GM10847 (cell line): ENCODE measurements around the gene UBASH3A.

Experiments
- POLR2A ChIP-seq: IDR thresholded peaks from 2 replicates; pipeline ENCODE4 v1.6.1; 2011; ENCODE audit not compliant: insufficient read length; ENCODE audit errors: extremely low read depth

Gene UBASH3A

DNA sequence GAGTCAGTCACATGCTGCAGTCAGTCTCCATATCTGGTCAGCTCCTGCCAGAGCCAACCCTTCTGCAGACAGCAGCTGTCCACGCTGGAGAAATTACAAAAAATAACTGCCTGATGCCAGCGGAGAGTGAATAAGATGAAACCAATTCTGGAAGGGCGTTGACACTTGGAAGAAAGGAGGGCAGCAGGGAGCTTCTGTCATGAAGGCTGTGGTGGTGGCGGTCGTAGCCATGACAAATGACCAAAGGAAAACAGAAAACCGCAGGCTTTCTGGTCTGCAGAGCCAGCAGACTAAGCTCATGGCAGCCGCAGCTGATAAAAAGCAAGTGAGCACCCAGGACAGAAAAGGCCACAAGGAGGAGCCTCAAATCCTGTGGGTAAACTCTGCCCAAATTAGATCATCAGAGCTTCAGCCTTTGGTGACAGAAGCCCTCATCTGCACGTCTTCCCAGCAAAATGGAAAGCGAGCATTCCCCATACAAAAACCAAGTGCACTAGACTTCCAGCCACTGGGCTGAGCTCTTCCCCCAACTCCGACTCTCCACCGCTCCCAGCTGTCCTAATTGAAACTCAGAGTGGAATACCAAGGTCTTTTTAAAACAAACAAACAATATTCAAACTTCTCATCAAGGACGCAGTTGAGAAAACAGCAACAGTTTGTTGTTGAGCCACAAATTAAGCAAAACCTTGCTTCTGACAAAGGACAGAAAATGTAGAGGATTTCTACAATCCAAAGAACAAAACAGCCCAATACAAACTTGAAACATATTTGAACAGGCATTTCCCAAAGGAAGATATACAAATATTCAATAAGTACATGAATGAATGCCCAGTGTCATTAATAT is 63.7 kb downstream of the UBASH3A start:
- no peak for TF ChIP-seq POLR2A

DNA sequence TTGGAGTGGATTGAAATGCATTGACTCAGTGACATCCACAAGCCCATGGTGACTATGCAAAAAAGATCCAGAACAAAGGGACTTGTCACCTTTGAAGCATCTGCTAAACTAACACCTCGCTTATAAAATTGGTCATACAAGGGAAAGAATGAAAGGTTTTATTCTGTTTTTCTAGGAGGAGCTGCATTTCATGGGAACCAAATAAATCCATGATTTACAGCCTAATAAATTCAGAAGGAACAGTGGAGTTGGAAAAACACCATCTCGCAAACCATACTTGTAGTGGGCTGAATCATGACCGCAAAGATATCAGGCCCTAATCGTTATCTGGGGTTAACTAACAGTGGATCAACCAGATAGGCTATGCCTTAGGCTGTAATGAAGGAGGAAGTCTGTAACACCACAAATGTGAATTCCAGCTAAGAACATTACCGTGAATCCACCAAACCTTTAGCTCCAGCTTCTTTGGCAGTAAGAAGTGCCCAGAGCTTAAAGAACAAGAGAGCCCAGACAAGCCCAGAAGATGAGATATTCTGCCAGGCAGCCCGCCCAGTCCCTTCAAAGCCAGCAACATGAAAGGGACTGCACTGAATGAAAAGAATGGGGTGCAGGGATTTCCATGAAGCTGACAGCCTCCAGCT is 64.9 kb downstream of the UBASH3A start:
- TF ChIP-seq POLR2A: no peak

DNA sequence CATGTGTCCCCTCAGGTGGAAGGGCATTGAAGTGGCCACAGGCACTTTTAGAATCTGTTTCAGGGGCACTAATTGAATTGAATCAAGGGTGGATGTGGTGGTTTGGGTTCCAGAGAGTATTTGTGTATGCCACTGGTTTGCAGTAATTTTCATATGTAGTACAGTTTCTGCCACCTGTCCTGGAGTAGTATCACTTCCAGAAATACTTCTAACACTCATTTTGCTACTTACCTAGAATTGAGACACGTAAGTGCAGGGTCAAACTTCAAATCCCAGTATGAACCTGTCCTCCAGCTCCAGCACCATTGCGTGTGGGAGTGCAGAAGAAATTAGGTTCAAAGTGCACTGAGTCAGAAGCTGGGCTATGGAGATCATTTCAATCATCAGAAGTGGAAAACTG is 65.6 kb downstream of the UBASH3A start:
- TF ChIP-seq POLR2A: no peak

DNA sequence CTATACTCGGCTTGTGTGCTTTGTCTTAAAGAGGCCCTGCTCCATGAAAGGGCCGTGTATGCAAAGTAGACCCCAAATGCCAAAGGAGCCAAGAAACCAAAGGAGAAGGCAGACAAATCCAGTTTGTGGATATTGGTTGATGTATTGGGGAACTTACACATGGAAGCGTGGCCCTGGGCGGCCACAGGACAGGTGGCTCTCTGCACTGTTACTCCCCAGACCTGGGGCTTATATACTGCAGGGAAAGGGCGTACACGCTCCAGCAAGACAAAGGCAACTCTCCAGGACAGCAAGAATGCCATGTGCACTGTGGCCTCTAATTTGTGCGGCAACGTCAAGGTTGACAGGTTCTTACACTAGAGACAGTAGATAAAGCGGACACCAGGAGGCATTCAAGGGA is 67.5 kb downstream of the UBASH3A start:
- no peak for TF ChIP-seq POLR2A

DNA sequence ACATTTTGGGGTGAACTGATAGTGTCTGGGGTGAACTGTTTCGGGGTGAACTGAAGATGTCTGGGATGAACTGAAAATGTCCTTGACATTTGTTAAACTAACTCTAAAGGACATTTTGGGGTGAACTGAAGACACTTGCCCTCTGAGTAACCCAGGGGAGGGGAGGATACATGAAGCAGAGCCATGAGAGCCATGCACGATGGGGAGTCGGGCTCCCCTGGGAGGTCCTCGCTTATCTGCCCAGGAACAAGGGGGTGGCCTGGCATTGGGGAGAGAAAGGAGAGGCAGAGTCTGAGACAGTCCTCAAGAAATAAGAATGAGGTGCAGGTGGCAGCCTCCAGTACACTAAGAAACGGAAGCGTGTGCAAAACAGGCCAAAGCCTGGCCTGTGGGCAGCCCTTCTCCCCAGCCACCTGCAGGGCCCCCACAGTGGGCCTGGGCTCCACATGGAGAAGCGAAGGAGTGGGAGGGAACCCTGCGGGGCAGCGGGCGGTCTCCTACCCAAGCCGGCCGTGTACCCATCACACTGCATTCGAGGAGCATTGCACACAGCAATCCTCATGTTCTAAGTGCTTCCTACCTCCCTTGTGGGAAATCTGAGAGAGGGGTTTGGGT is 68.1 kb downstream of the UBASH3A start:
- TF ChIP-seq POLR2A: no peak

DNA sequence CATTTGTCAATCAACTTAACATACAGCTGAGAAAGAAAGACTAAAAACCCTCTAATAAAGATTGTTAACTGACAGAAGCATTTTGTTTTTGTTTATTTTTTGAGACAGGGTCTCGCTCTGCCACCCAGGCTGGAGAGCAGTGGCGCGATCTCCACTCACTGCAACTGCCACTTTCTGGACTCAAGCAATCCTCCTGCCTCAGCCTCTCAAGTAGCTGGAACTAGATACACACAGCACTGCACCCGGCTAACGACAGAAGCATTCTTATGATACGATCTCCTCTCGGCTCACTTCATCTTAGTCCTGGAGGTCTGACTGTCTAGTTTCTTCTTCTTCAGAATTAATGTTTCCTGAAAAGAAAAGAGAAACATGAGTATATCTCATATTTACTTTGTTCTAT is 68.8 kb downstream of the UBASH3A start:
- TF ChIP-seq POLR2A: no peak

DNA sequence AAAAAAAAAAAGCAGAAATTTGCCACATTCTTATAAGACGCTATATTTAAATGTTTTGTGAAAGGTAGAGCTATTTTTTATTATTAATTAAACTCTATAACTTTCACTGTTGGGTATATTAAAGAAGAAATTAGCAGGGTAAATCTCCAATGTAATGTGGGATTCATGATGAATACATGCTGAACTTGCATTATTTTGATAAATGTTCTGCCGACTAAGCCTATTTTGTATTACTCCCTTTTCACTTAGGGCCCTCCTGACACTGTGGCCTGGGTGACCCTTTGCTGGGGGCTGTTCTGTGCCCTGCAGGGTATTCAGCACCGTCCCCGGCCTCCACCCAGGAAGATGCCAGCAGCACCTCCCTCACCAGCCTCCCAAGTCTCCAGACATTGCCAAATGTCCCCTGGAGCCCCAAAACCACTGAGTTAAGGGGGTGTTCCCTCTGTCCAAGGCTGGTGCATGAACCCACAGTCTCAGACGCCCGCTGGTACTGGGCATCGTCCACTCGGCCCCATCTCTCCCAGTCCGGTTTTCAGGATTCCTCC is 69.9 kb downstream of the UBASH3A start:
- no peak for TF ChIP-seq POLR2A

DNA sequence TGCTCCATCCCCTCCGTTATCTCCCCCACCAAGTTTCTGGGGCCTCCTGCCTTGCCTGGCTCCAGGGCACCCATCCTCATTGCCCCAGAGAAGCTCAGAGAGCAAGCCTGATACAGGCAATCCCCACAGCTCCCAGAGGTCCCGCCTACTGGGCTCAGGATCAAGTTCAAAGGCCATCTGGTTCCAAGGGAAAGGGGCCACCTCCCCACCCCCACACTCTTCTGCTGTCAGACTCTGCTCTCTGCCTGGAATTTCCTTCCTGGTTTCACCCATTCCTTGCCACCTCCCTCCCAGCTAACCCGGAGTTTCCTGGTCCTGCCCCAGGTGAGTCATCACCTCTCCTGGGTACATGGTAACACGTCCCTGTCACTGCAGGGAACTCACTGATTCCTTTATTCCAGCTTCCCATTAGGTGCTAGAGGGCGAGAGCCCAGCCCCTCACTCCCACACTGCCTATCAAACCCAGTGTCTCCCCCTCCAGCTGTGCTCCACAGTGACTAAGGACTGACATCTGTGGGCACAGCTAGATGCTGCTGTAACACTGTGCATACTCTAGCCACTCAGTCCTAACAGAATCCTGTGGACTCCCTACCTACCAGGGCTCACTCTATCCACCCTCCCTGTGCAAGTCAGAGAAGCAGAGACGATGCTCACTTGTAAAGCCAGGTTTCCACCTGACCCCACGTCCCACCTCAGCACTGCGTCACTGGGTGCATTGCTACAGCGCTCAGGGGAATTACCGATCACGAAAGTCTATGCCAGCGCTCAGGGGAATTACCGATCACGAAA is 70.5 kb downstream of the UBASH3A start:
- TF ChIP-seq POLR2A: no peak

DNA sequence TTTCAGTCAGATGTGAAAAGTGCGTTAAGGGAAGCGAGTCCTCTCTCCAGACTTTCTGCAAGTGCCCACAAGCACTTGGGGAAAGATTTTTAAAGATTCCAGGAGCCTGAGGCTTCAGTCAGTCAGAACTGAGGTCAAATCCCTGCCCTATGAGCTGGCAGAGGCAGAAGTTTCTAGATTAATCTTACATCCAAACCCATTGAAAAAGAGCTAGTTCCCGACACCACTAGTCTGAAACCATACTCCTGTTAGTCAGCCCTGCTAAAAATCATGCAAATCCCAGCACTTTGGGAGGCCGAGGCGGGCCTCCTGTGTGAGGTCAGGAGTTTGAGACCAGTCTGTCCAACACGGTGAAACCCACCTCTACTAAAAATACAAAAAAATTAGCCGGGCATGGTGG is 71.3 kb downstream of the UBASH3A start:
- TF ChIP-seq POLR2A: no peak

DNA sequence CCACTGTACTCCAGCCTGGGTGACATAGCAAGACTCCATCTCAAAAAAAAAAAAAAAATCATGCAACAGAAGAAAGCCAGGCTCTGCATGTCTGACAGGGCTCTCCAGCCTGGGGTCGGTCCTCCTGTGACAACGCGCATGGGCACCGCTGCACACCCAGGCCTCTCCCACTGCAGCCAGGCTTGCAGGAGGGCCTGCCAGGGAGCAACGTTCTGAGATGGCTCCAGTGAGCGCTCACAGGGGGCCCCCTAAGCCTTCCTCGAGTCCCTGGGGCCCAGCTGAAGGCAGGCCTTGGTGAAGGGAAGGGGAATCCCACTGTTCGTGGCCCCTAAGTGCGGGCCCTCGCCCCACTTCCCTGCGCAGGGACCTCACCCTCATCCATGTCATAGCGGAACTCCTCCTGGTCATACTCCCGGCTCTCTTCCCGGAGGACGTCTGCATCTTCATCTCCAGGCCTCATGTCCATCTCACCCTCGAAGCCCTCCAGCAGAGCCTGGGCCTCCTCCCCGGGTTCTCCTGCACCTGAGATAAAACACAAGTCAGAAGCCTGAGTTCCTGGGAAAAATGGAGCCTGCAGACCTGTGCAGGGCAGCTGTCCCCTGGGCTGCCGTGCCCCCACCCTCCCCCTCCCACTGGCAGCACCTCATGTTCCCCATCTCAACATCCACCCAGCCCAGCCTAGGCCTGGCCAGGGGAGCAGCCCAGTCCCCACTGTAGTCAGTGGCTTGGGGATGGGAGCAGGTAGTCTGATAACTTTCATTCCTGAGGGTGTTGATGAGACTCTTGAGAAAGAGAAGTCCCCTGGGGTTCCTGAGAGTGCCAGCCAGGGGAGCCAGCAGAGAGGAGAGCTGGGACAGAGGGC is 72.1 kb downstream of the UBASH3A start:
- TF ChIP-seq POLR2A: no peak

DNA sequence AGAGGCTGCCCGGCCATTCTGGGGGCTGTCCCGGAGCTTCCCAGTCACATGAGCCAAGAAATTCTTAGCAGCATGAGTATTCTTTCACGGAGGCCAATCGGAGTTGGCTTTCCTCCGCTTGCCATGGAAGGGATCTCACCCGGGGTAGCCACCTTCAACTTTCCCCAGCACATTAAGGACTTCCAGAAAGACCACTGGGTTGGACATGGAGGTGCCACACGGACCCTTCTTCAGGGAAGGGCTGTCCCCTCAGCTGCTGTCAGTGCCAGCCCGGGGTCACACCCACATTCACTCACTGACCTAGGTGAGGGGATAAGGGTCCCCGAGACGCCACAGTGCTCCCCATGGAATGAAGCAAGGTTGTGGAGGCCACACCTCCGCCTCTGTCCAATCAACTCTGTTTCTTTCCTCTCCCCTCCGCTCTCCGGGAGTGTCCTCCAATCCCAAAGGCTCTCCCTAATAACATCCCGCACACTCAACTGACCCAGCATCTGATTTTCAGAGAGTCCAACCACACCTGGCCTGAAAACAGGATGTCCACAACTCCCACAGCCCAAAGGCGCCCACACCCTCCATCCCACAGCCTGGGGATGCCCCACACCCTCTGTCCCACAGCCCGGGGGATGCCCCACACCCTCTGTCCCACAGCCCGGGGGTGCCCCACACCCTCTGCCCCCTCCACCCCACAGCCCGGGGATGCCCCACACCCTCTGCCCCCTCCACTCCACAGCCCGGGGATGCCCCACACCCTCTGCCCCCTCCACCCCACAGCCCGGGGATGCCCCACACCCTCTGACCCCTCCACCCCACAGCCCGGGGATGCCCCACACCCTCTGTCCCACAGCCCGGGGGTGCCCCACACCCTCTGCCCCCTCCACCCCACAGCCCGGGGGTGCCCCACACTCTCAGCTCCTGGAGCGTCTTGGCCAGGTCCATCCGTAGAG is 73.0 kb downstream of the UBASH3A start:
- no peak for TF ChIP-seq POLR2A

DNA sequence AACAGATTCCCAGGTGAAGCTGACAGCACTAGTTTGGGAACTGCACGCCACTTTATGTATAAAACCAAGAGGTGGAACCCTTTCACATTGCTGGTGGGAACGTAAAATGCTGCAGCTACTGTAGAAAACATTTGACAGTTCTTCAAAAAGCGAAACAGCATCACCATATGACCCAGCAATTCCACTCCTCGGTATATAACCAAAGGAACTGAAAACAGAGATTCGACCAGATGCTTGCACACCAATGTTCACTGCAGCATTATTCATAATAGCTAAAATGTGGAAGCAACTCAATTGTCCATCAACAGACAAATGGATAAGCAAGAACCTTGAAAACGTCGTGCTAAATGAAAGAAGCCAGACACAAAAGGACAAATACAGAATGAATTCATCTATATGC is 74.8 kb downstream of the UBASH3A start:
- no peak for TF ChIP-seq POLR2A

DNA sequence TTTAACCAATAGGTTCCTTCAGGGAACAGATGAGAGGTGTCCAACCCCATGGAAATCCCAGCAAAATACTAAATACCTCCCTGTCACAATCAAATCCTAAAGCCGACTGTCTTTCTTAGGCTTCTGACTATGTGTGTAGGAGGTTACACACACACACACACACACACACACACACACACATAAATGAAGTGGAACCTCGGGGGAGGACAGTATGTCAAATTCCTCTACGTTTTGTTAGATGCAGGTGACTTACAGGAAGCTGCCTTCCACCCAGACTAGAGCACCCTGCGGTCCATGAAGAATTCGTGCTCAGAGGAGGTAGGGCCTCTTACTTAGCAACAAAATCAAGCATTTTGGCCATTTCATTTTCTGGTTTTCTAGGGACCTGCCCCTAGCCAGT is 75.9 kb downstream of the UBASH3A start:
- TF ChIP-seq POLR2A: no peak
